ENCODE measurements around the gene COL18A1. TPM values are rescaled to one million over a fixed set of nuclear protein-coding genes. Genes with fewer than 3 reads are reported as not detected.

Gene COL18A1
- total and polyA plus RNA-seq, 9 of the 15 experiments (the other 6 are each of a cell fraction or from before 2014, with no cell fraction given), result 0.14 to 16.4 (median 2.0) TPM

DNA sequence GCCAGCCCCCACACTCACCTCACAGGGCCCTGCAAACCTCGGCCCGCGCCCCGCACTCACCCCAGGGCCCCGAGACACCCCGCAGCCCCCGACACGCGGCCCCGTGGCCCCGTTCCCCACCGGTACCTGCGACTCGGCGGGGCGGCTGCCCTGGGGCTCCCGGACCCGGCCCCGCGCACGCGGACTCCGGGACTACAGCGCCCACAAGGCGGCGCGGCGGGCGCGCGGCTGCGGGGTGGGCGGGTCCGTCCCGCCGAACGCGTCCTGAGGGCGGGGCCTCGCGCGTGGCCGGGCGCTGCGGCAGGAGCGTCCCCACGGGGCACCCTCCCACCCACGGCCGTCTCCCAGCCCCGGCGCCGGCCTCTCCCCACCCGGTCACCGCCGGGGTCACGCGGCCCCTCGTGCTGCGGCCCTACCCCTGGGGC is 137.3 kb downstream of the COL18A1 start, which contains the start of gene SLC19A1 (continued):
- no peak for TF ChIP-seq ZNF12 (CRISPR knock-in tag; IDR thresholded peaks at IDR 0.05)
- TF ChIP-seq FOXM1 (IDR thresholded peaks at IDR 0.05; ENCODE audit: low read depth), result no peak
- TF ChIP-seq FOXM1 (CRISPR knock-in tag; IDR thresholded peaks at IDR 0.05; ENCODE audit: low read depth), result no peak
- no peak for TF ChIP-seq MXD1 (CRISPR knock-in tag; IDR thresholded peaks at IDR 0.05; ENCODE audit: borderline replicate concordance, poor library complexity, severe bottlenecking)
- TF ChIP-seq AFF4 (CRISPR knock-in tag; IDR thresholded peaks at IDR 0.05), result no peak
- TF ChIP-seq, protein P1, sequence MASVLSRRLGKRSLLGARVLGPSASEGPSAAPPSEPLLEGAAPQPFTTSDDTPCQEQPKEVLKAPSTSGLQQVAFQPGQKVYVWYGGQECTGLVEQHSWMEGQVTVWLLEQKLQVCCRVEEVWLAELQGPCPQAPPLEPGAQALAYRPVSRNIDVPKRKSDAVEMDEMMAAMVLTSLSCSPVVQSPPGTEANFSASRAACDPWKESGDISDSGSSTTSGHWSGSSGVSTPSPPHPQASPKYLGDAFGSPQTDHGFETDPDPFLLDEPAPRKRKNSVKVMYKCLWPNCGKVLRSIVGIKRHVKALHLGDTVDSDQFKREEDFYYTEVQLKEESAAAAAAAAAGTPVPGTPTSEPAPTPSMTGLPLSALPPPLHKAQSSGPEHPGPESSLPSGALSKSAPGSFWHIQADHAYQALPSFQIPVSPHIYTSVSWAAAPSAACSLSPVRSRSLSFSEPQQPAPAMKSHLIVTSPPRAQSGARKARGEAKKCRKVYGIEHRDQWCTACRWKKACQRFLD (CRISPR knock-in tag; IDR thresholded peaks at IDR 0.05), result no peak
- no peak for TF ChIP-seq NFE2 (IDR thresholded peaks at IDR 0.05; ENCODE audit: low read depth)
- TF ChIP-seq KDM5B (IDR thresholded peaks at IDR 0.05; ENCODE audit: insufficient replicate concordance, low read depth, low read length), result peak; percentile 18
- peak; percentile 24; the same call in 1 of the 2 replicates for TF ChIP-seq KDM2B (CRISPR knock-in tag; IDR thresholded peaks at IDR 0.05)
- TF ChIP-seq CCNT2 (IDR thresholded peaks at IDR 0.05; ENCODE audit: borderline replicate concordance, extremely low read depth, insufficient read length, low read depth, low read length), result peak; percentile 25
- no peak for TF ChIP-seq ILF3 (IDR thresholded peaks at IDR 0.05; ENCODE audit: borderline replicate concordance)
- 0 out of 2 replicates have a peak, but pooled peaks have one; percentile 5 for TF ChIP-seq RBFOX2 (IDR thresholded peaks at IDR 0.05; ENCODE audit: low read depth, low read length)
- no peak for TF ChIP-seq HDAC2 (IDR thresholded peaks at IDR 0.05)
- TF ChIP-seq ZBTB7A (IDR thresholded peaks at IDR 0.05; ENCODE audit: borderline replicate concordance, control insufficient read depth, low read depth, low read length), result peak; percentile 73; the same call in 1 of the 2 replicates
- TF ChIP-seq, protein P2, sequence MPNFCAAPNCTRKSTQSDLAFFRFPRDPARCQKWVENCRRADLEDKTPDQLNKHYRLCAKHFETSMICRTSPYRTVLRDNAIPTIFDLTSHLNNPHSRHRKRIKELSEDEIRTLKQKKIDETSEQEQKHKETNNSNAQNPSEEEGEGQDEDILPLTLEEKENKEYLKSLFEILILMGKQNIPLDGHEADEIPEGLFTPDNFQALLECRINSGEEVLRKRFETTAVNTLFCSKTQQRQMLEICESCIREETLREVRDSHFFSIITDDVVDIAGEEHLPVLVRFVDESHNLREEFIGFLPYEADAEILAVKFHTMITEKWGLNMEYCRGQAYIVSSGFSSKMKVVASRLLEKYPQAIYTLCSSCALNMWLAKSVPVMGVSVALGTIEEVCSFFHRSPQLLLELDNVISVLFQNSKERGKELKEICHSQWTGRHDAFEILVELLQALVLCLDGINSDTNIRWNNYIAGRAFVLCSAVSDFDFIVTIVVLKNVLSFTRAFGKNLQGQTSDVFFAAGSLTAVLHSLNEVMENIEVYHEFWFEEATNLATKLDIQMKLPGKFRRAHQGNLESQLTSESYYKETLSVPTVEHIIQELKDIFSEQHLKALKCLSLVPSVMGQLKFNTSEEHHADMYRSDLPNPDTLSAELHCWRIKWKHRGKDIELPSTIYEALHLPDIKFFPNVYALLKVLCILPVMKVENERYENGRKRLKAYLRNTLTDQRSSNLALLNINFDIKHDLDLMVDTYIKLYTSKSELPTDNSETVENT (CRISPR knock-in tag; IDR thresholded peaks at IDR 0.05), result peak; percentile 62; the same call in 1 of the 2 replicates
- no peak for TF ChIP-seq GATAD2A (IDR thresholded peaks at IDR 0.05)
- TF ChIP-seq ZNF695 (CRISPR knock-in tag; IDR thresholded peaks at IDR 0.05), result no peak
- no peak for TF ChIP-seq FOXP1 (CRISPR knock-in tag; IDR thresholded peaks at IDR 0.05)
- TF ChIP-seq ESRRB (CRISPR knock-in tag; IDR thresholded peaks at IDR 0.05; ENCODE audit: borderline replicate concordance), result no peak
- no peak for TF ChIP-seq CHD4 (IDR thresholded peaks at IDR 0.05; ENCODE audit: insufficient read depth, insufficient replicate concordance, low read depth, low read length, poor library complexity, severe bottlenecking)
- peak; percentile 75 for TF ChIP-seq POLR2G (IDR thresholded peaks at IDR 0.05; ENCODE audit: low read depth, low read length)
